Measurements from ENCODE around the gene DNAL4. TPM values are rescaled to one million over a fixed set of nuclear protein-coding genes. Genes with fewer than 3 reads are reported as not detected.

The DNAL4 gene
- total and polyA plus RNA-seq, 12 donors, result 7.7 to 11.7 (median 9.9) TPM

DNA sequence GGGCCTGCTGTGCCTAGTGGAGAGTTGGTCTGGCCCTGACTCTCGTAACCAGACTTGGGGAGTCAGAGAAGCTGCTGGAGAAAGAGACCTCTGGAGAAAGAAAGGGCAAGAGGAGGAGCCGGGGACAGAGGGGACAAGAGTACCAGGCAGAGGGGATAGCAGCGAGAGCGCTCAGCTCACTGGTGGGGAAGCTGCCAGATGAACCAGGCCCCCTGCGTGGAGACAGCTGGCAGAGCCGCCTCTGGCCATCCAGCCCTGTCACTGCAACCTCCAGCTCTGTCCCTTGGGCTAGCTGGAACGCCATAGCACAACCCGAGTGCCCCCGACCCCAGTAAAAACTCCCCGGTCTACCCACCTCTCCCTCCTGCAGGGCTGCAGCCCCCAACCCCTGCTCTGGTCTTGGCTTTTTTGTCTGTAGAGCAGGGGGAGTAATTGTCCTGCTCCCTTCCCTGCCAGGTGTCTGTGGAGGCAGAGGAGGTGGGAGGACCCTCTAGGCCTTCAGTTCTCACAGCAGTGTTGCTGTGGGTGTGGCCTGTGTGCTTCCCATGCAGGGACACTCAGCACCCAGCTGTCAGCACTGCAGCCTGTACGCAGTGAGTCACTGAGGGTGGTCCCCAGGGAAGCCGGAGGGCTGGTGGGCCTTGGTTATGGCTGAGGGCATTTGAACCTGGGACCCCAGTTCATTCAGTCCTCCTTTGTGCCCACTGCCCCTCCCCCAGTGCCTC is 33.3 kb downstream of the DNAL4 start:
- Histone ChIP-seq H3K4me1 (peaks cover 2 to 23% (median 9%) of the 10 kb centered on the region in 9 donors), H3K27me3 (no peaks in the 10 kb centered on the region), H3K27ac (no peak overlapping the region), H3K36me3 (no peaks in the 10 kb centered on the region), H3K9me3 (no peaks in the 10 kb centered on the region), H3K4me3 (no peak overlapping the region)
- ATAC-seq, result no peak
- intact Hi-C loops (cut with DNase I), result loop anchor here in 4 of 10 donors (10.0 kb wide), 2 partner anchors 244 to 364 kb away; no protein-coding TSS in a partner anchor
- 78 to 79% methylated on average over 12 of the region's 12 CpGs for WGBS, 2 donors
- no peak for DNase-seq
- no peak for TF ChIP-seq CTCF (IDR thresholded peaks at IDR 0.05)

DNA sequence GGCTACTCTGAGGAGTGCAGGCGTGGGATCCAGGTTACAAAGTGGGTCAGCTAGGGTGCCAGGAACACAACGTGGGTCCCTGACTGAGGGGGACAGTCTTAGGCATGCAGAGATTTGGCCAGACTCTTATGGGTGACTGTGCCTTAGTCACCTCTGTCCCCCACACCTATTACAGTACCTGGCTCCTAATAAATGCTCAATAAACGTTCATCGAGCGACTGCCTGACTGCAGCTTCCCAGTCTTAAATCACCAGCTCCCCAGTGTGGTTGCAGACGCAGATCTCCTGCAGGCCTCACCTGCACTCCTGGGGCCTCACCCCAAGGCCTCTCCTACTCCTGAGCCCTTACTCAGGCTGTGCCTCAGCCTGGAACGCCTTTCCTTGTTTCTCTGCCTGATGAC is 34.9 kb downstream of the DNAL4 start:
- no peak for TF ChIP-seq CTCF (IDR thresholded peaks at IDR 0.05)
- intact Hi-C loops (cut with DNase I), result loop anchor here in 1 of 10 donors (10.0 kb wide), 1 partner anchor 54 kb away; the partner anchor contains the start of genes GTPBP1 and JOSD1
- Histone ChIP-seq H3K4me3 (no peak overlapping the region), H3K36me3 (no peaks in the 10 kb centered on the region), H3K4me1 (peaks cover 2 to 34% (median 18%) of the 10 kb centered on the region in 9 donors), H3K27ac (no peak overlapping the region), H3K27me3 (no peaks in the 10 kb centered on the region), H3K9me3 (no peaks in the 10 kb centered on the region)
- WGBS, 2 donors, result 79 to 90% methylated on average over 7 of the region's 7 CpGs
- no peak for DNase-seq
- ATAC-seq, result no peak

- intact Hi-C loops (cut with DNase I), result loop anchor here in 1 of 10 donors (10.0 kb wide), 1 partner anchor 54 kb away; the partner anchor contains the start of genes GTPBP1 and JOSD1
- 70 to 74% methylated on average over 16 of the region's 16 CpGs for WGBS, 2 donors
These were observed 35.5 kb downstream of the DNAL4 start for GRCh38 chr22:38758276-38758945.

More at GRCh38 chr22:38758276-38758945, 35.5 kb downstream of the DNAL4 start:
- Histone ChIP-seq H3K36me3 (peaks cover 0 to 3% (median 0%) of the 10 kb centered on the region in 9 donors), H3K4me3 (no peak overlapping the region), H3K9me3 (no peaks in the 10 kb centered on the region), H3K27ac (no peak overlapping the region), H3K4me1 (peaks cover 2 to 40% (median 24%) of the 10 kb centered on the region in 9 donors), H3K27me3 (no peaks in the 10 kb centered on the region)
- no peak for ATAC-seq
- no peak for DNase-seq
- TF ChIP-seq CTCF (IDR thresholded peaks at IDR 0.05), result no peak
